H9 (cell line): ENCODE data around the gene SHROOM1. TPM values are rescaled to one million over a fixed set of nuclear protein-coding genes. Genes with fewer than 3 reads are reported as not detected.
"Not testable (repeated sequence)": the region's sequence is repeated elsewhere in the genome, so short reads cannot be mapped to it uniquely, and the experiment has no call there.

ENCODE experiments used
- DNase-seq: peaks from one replicate; pipeline ENCODE4 v3.0.0-alpha.2; 2017
- H2AFZ ChIP-seq: one replicate; pipeline ENCODE4 v1.6.1; 2013; ENCODE audit warnings: mild to moderate bottlenecking, low read length, control low read depth, moderate library complexity
- H2AK5ac ChIP-seq: 2 replicates; pipeline ENCODE4 v1.6.1; 2013; ENCODE audit warnings: low read length, control low read depth, mixed read lengths; ENCODE audit not compliant: insufficient read length
- H2BK120ac ChIP-seq: one replicate; pipeline ENCODE4 v1.6.1; 2013; ENCODE audit warnings: low read depth, mild to moderate bottlenecking, low read length, control low read depth, inconsistent platforms; ENCODE audit not compliant: poor library complexity, severe bottlenecking
- H2BK12ac ChIP-seq: 2 replicates; pipeline ENCODE4 v1.6.1; 2013; ENCODE audit warnings: low read length, control low read depth, mixed read lengths, low read depth; ENCODE audit not compliant: insufficient read length
- H2BK15ac ChIP-seq: 2 replicates; pipeline ENCODE4 v1.6.1; 2013; ENCODE audit warnings: low read depth, low read length, control low read depth
- H2BK20ac ChIP-seq: one replicate; pipeline ENCODE4 v1.6.1; 2013; ENCODE audit warnings: low read depth, mild to moderate bottlenecking, low read length, control low read depth, inconsistent platforms; ENCODE audit not compliant: poor library complexity, severe bottlenecking
- H2BK5ac ChIP-seq: 2 replicates; pipeline ENCODE4 v1.6.1; 2013; ENCODE audit warnings: low read length, control low read depth, mixed read lengths; ENCODE audit not compliant: insufficient read length
- H3K14ac ChIP-seq: 2 replicates; pipeline ENCODE4 v1.6.1; 2013; ENCODE audit warnings: low read length, control low read depth; ENCODE audit not compliant: insufficient read depth
- H3K18ac ChIP-seq: 2 replicates; pipeline ENCODE4 v1.6.1; 2013; ENCODE audit warnings: low read depth, mild to moderate bottlenecking, mixed read lengths, low read length, control low read depth; ENCODE audit not compliant: insufficient read length
- H3K23ac ChIP-seq: 2 replicates; pipeline ENCODE4 v1.6.1; 2013; ENCODE audit warnings: low read length, control low read depth, mixed read lengths, low read depth; ENCODE audit not compliant: insufficient read length
- H3K23me2 ChIP-seq: 2 replicates; pipeline ENCODE4 v1.6.1; 2013; ENCODE audit warnings: low read depth, mild to moderate bottlenecking, mixed read lengths, low read length, control low read depth; ENCODE audit not compliant: insufficient read length, poor library complexity, severe bottlenecking
- H3K27ac ChIP-seq: 2 replicates; pipeline ENCODE4 v1.5.1; 2013; ENCODE audit warnings: low read length, control low read depth, mixed read lengths, low read depth; ENCODE audit not compliant: insufficient read length
- H3K27me3 ChIP-seq: 2 replicates; pipeline ENCODE4 v1.6.1; 2013; ENCODE audit warnings: low read length, control low read depth, inconsistent platforms; ENCODE audit not compliant: insufficient read depth
- H3K4ac ChIP-seq: 2 replicates; pipeline ENCODE4 v1.6.1; 2013; ENCODE audit warnings: low read depth, mild to moderate bottlenecking, control low read depth, inconsistent platforms, low read length, moderate library complexity
- H3K4me1 ChIP-seq: 2 replicates; pipeline ENCODE4 v1.6.1; 2013; ENCODE audit warnings: low read length, control low read depth, inconsistent platforms; ENCODE audit not compliant: insufficient read depth
- H3K4me2 ChIP-seq: 2 replicates; pipeline ENCODE4 v1.6.1; 2013; ENCODE audit warnings: low read length, control low read depth, mixed read lengths; ENCODE audit not compliant: insufficient read length, insufficient read depth
- H3K56ac ChIP-seq: 2 replicates; pipeline ENCODE4 v1.6.1; 2013; ENCODE audit warnings: low read depth, mild to moderate bottlenecking, mixed read lengths, low read length, control low read depth; ENCODE audit not compliant: insufficient read length
- H3K79me1 ChIP-seq: 2 replicates; pipeline ENCODE4 v1.6.1; 2013; ENCODE audit warnings: low read depth, mild to moderate bottlenecking, moderate library complexity, low read length, control low read depth, inconsistent platforms; ENCODE audit not compliant: insufficient read depth, poor library complexity, severe bottlenecking
- H3K79me2 ChIP-seq: 2 replicates; pipeline ENCODE4 v1.6.1; 2013; ENCODE audit warnings: low read length, control low read depth, inconsistent platforms; ENCODE audit not compliant: insufficient read depth
- H3K9ac ChIP-seq: 2 replicates; pipeline ENCODE4 v1.6.1; 2013; ENCODE audit warnings: low read length, control low read depth, mixed read lengths; ENCODE audit not compliant: insufficient read length; ENCODE audit errors: extremely low read depth
- H3K9me3 ChIP-seq: one replicate; pipeline ENCODE4 v1.6.1; 2013; ENCODE audit warnings: low read depth, low read length, inconsistent platforms; ENCODE audit not compliant: control insufficient read depth
- H3T11ph ChIP-seq: one replicate; pipeline ENCODE4 v1.6.1; 2013; ENCODE audit warnings: mild to moderate bottlenecking, low read length, control low read depth, inconsistent platforms
- H4K20me1 ChIP-seq: one replicate; pipeline ENCODE4 v1.6.1; 2013; ENCODE audit not compliant: control insufficient read depth, insufficient read length, insufficient read depth
- H4K5ac ChIP-seq: 2 replicates; pipeline ENCODE4 v1.6.1; 2013; ENCODE audit warnings: low read depth, mild to moderate bottlenecking, mixed read lengths, low read length, control low read depth; ENCODE audit not compliant: insufficient read length
- H4K8ac ChIP-seq: replicated peaks from 2 replicates; pipeline ENCODE4 v1.6.1; 2013; ENCODE audit warnings: low read length, control low read depth, mixed read lengths, low read depth; ENCODE audit not compliant: insufficient read length
- H4K91ac ChIP-seq: 2 replicates; pipeline ENCODE4 v1.6.1; 2013; ENCODE audit warnings: low read depth, mild to moderate bottlenecking, moderate library complexity, mixed read lengths, low read length, control low read depth; ENCODE audit not compliant: insufficient read length
- H3K27ac Mint-ChIP-seq, 3 experiments: 2 replicates in 2 of 3; 3 replicates in 1 of 3; pipeline ENCODE4 v1.8.0; 2020 to 2021; ENCODE audit warnings: mixed read lengths in 3 of 3, mild to moderate bottlenecking in 1 of 3, moderate library complexity in 1 of 3
- H3K27me3 Mint-ChIP-seq: 2 replicates; pipeline ENCODE4 v1.8.0; 2021; ENCODE audit warnings: low read depth, mild to moderate bottlenecking, moderate library complexity, mixed read lengths
- H3K36me3 Mint-ChIP-seq, 3 experiments: 2 replicates in 2 of 3; 3 replicates in 1 of 3; pipeline ENCODE4 v1.8.0; 2020 to 2021; ENCODE audit warnings: low read depth in 3 of 3, mixed read lengths in 3 of 3; ENCODE audit not compliant: insufficient read depth in 1 of 3
- H3K4me1 Mint-ChIP-seq, 2 experiments: 2 replicates each; pipeline ENCODE4 v1.8.0; 2020; ENCODE audit warnings: mixed read lengths in 2 of 2
- H3K4me3 Mint-ChIP-seq, 2 experiments: 2 replicates in 1 of 2; 3 replicates in 1 of 2; pipeline ENCODE4 v1.8.0; 2020 to 2021; ENCODE audit warnings: mild to moderate bottlenecking in 2 of 2, mixed read lengths in 2 of 2, moderate library complexity in 1 of 2
- H3K9me3 Mint-ChIP-seq, 2 experiments: 2 replicates in 1 of 2; 3 replicates in 1 of 2; pipeline ENCODE4 v1.8.0; 2020; ENCODE audit warnings: mild to moderate bottlenecking in 2 of 2, mixed read lengths in 2 of 2, moderate library complexity in 1 of 2
- WGBS: extraction: QIAGEN DNeasy Blood & Tissue Kit; methylation state at CpG from one replicate; pipeline ENCODE4 v1.1.7; 2013; ENCODE audit warnings: missing lambda C conversion rate, low lambda C conversion rate, mixed read lengths; ENCODE audit not compliant: insufficient read length; ENCODE audit errors: extremely low coverage; 5-methylcytosine and 5-hydroxymethylcytosine counted together
- total RNA-seq: library from RNA; stranded (reverse); gene quantifications from 2 replicates; pipeline ENCODE4 v1.2.1, GENCODE V29; 2021

Gene SHROOM1
- total RNA-seq, 1 experiment from 2014 or later: 7.0 TPM

- H3K14ac ChIP-seq, H3K79me1 ChIP-seq, H3K27me3 ChIP-seq, H3K9me3 ChIP-seq, H2BK15ac ChIP-seq, H3K27ac ChIP-seq, H4K8ac ChIP-seq, DNase-seq, H3K9ac ChIP-seq, H3K23me2 ChIP-seq, H3K4me3 Mint-ChIP-seq, H2BK12ac ChIP-seq, H3K4ac ChIP-seq, H3T11ph ChIP-seq, H3K18ac ChIP-seq, H4K20me1 ChIP-seq, H3K9me3 Mint-ChIP-seq, H3K79me2 ChIP-seq, H3K27ac Mint-ChIP-seq, H2AK5ac ChIP-seq, H3K23ac ChIP-seq, H2BK5ac ChIP-seq, H3K4me2 ChIP-seq, H2BK20ac ChIP-seq, H4K5ac ChIP-seq, H4K91ac ChIP-seq, H3K36me3 Mint-ChIP-seq, H3K4me1 ChIP-seq, H2AFZ ChIP-seq, H2BK120ac ChIP-seq, H3K56ac ChIP-seq: not testable (repeated sequence)
- Mint-ChIP-seq H3K4me1 (peaks cover 9 to 16% of the 10 kb centered on the region in 2 experiments), H3K27me3 (peaks cover 48% of the 10 kb centered on the region)
- WGBS: no CpG with 5 or more reads among the region's 6 CpGs
Measured at GRCh38 chr5:132805872-132806271, 24.6 kb downstream of the SHROOM1 start.

GRCh38 chr5:132804219-132804618, 26.2 kb downstream of the SHROOM1 start:
- no CpG with 5 or more reads among the region's 1 CpG for WGBS
- not testable (repeated sequence) for H2BK15ac ChIP-seq
- peaks cover 9 to 15% of the 10 kb centered on the region in 2 experiments for H3K4me1 Mint-ChIP-seq

More at GRCh38 chr5:132804219-132804618, 26.2 kb downstream of the SHROOM1 start:
- not testable (repeated sequence) for H3K79me1 ChIP-seq, H4K5ac ChIP-seq, H3K27ac ChIP-seq, H3K36me3 Mint-ChIP-seq, H4K8ac ChIP-seq, H3T11ph ChIP-seq, H2BK20ac ChIP-seq, H3K4me3 Mint-ChIP-seq, H3K27me3 ChIP-seq, H3K23me2 ChIP-seq, H4K20me1 ChIP-seq, H4K91ac ChIP-seq, H2BK5ac ChIP-seq, H3K14ac ChIP-seq, H2BK120ac ChIP-seq, H3K56ac ChIP-seq, H3K4me2 ChIP-seq, DNase-seq, H2AK5ac ChIP-seq, H3K9ac ChIP-seq, H2BK12ac ChIP-seq, H2AFZ ChIP-seq, H3K23ac ChIP-seq, H3K4ac ChIP-seq, H3K4me1 ChIP-seq, H3K79me2 ChIP-seq, H3K9me3 ChIP-seq, H3K18ac ChIP-seq, H3K27ac Mint-ChIP-seq, H3K9me3 Mint-ChIP-seq
- peaks cover 32% of the 10 kb centered on the region for H3K27me3 Mint-ChIP-seq
